Activated CD8-positive, alpha-beta memory T cell treated with anti-CD3 and anti-CD28 coated beads, Interleukin-2, amount 10 ng/mL, durations not matched to agents 7 days and 5 days (primary cell): ENCODE measurements around the gene PLA2G4B. TPM values are rescaled to one million over a fixed set of nuclear protein-coding genes. Genes with fewer than 3 reads are reported as not detected.

ENCODE experiments used
- ATAC-seq: fragments of 150-1000 bp; cut with Tn5 transposase; one replicate; pipeline ENCODE4 v1.10.0; 2021; ENCODE audit warnings: moderate library complexity
- CTCF ChIA-PET: fragments of 350-600 bp; sonication (Branson Sonifier 250); formaldehyde crosslinking; loops from one replicate; lab custom pipeline; 2021; ENCODE audit warnings: antibody characterized with exemption; lab: Charles Lee
- DNase-seq: peaks from one replicate; pipeline ENCODE4 v3.0.0-alpha.2; 2020
- H3K27ac Mint-ChIP-seq: one replicate; pipeline ENCODE4 v1.8.0; 2021; ENCODE audit warnings: mild to moderate bottlenecking, mixed read lengths
- H3K27me3 Mint-ChIP-seq: one replicate; pipeline ENCODE4 v1.8.0; 2021; ENCODE audit warnings: mixed read lengths
- H3K36me3 Mint-ChIP-seq: one replicate; pipeline ENCODE4 v1.8.0; 2021; ENCODE audit warnings: mild to moderate bottlenecking, mixed read lengths
- H3K4me1 Mint-ChIP-seq: one replicate; pipeline ENCODE4 v1.8.0; 2021; ENCODE audit warnings: mixed read lengths
- H3K4me3 Mint-ChIP-seq: one replicate; pipeline ENCODE4 v1.8.0; 2021; ENCODE audit warnings: mild to moderate bottlenecking, moderate library complexity, mixed read lengths
- H3K9me3 Mint-ChIP-seq: one replicate; pipeline ENCODE4 v1.8.0; 2022; ENCODE audit warnings: low read depth, mixed read lengths
- microRNA-seq: library from miRNA; unstranded; fragments of <30 nt; microRNA quantifications from one replicate; pipeline ENCODE4 v1.2.0, GENCODE V29; 2022
- total RNA-seq, 2 experiments: library from RNA; stranded (reverse); gene quantifications; one replicate each; pipeline ENCODE4 v1.2.3, GENCODE V29; 2021

PLA2G4B gene
- total RNA-seq, 2 experiments from 2014 or later, result 2.8 to 7.7 TPM

GRCh38 chr15:41893422-41894250 lies 55.0 kb downstream of the PLA2G4B start, which contains the start of gene SPTBN5:
Gene SPTBN5, minus strand, starts transcription at chr15:41894053. Its CDS starts 556 bp downstream, at chr15:41893497.
- H3K4me1 Mint-ChIP-seq, result peaks cover 37% of the 10 kb centered on the region
- no peak for DNase-seq
- CTCF ChIA-PET, result interaction anchor here (1.1 to 5.2 kb wide), 11 partner anchors 10 to 121 kb away, joined by 3 to 47 read pairs (median 3); partner anchors contain the start of gene MAPKBP1
- H3K9me3 Mint-ChIP-seq, result no peaks in the 10 kb centered on the region
- H3K27ac Mint-ChIP-seq, result peak within 1 kb of the TSS; percentile 96
- H3K4me3 Mint-ChIP-seq, result peak within 1 kb of the TSS; percentile 68
- ATAC-seq, result no peak
- H3K36me3 Mint-ChIP-seq, result peaks cover 2% of the 10 kb centered on the region
- no peaks in the 10 kb centered on the region for H3K27me3 Mint-ChIP-seq

- ATAC-seq, result no peak
- DNase-seq, result no peak
- Mint-ChIP-seq H3K9me3 (no peaks in the 10 kb centered on the region), H3K27me3 (no peaks in the 10 kb centered on the region), H3K4me1 (peaks cover 31% of the 10 kb centered on the region), H3K27ac (peak overlapping the region; percentile 96), H3K36me3 (peaks cover 2% of the 10 kb centered on the region), H3K4me3 (peak overlapping the region; percentile 68)
- CTCF ChIA-PET, result interaction anchor here (0.7 to 5.2 kb wide), 7 partner anchors 9 to 121 kb away, joined by 3 to 47 read pairs (median 6); partner anchors contain the start of gene MAPKBP1
Observed at GRCh38 chr15:41894251-41894790, 55.7 kb downstream of the PLA2G4B start.

- peaks cover 2% of the 10 kb centered on the region for H3K36me3 Mint-ChIP-seq
- no peaks in the 10 kb centered on the region for H3K27me3 Mint-ChIP-seq
- peaks cover 34% of the 10 kb centered on the region for H3K4me1 Mint-ChIP-seq
- no peaks in the 10 kb centered on the region for H3K9me3 Mint-ChIP-seq
- DNase-seq (peak; percentile 96), ATAC-seq (peak; percentile 98)
- H3K4me3 Mint-ChIP-seq, result peak overlapping the region; percentile 68
- peak overlapping the region; percentile 96 for H3K27ac Mint-ChIP-seq
- CTCF ChIA-PET, result interaction anchor here (0.7 to 5.2 kb wide), 10 partner anchors 9 to 122 kb away, joined by 3 to 47 read pairs (median 4); partner anchors contain the start of gene MAPKBP1
Observed at GRCh38 chr15:41894791-41895463, 56.3 kb downstream of the PLA2G4B start.

- H3K27me3 Mint-ChIP-seq, result no peaks in the 10 kb centered on the region
- H3K36me3 Mint-ChIP-seq, result peaks cover 3% of the 10 kb centered on the region
- no peaks in the 10 kb centered on the region for H3K9me3 Mint-ChIP-seq
- no peak for ATAC-seq
- H3K27ac Mint-ChIP-seq, result peak overlapping the region; percentile 96
- peaks cover 38% of the 10 kb centered on the region for H3K4me1 Mint-ChIP-seq
- no peak for DNase-seq
- CTCF ChIA-PET, result interaction anchor here (0.7 to 5.2 kb wide), 9 partner anchors 8 to 122 kb away, joined by 3 to 47 read pairs (median 4); partner anchors contain the start of gene MAPKBP1
- H3K4me3 Mint-ChIP-seq, result peak overlapping the region; percentile 68
Observed at GRCh38 chr15:41895491-41895890, 56.8 kb downstream of the PLA2G4B start.

- H3K27me3 Mint-ChIP-seq, result no peaks in the 10 kb centered on the region
- H3K36me3 Mint-ChIP-seq, result peaks cover 6% of the 10 kb centered on the region
- DNase-seq (no peak), ATAC-seq (no peak)
- H3K4me3 Mint-ChIP-seq, result no peak overlapping the region
- CTCF ChIA-PET, result interaction anchor here (1.0 to 5.2 kb wide), 5 partner anchors 7 to 123 kb away, joined by 3 to 47 read pairs (median 6); partner anchors contain the start of gene MAPKBP1
- no peaks in the 10 kb centered on the region for H3K9me3 Mint-ChIP-seq
- H3K27ac Mint-ChIP-seq, result peak overlapping the region; percentile 17
- peaks cover 41% of the 10 kb centered on the region for H3K4me1 Mint-ChIP-seq
Observed at GRCh38 chr15:41895957-41896356, 57.3 kb downstream of the PLA2G4B start.

GRCh38 chr15:41896566-41896965 lies 57.9 kb downstream of the PLA2G4B start:
- H3K4me1 Mint-ChIP-seq, result peaks cover 41% of the 10 kb centered on the region
- peaks cover 9% of the 10 kb centered on the region for H3K36me3 Mint-ChIP-seq
- DNase-seq (no peak), ATAC-seq (no peak)
- H3K27me3 Mint-ChIP-seq, result no peaks in the 10 kb centered on the region
- H3K4me3 Mint-ChIP-seq, result no peak overlapping the region
- H3K27ac Mint-ChIP-seq, result no peak overlapping the region
- CTCF ChIA-PET, result interaction anchor here (1.5 to 5.2 kb wide), 2 partner anchors 7 to 25 kb away, joined by 4 to 47 read pairs; no protein-coding TSS in a partner anchor
- no peaks in the 10 kb centered on the region for H3K9me3 Mint-ChIP-seq

GRCh38 chr15:41897363-41897799 lies 58.7 kb downstream of the PLA2G4B start:
- Mint-ChIP-seq H3K9me3 (no peaks in the 10 kb centered on the region), H3K27ac (peak overlapping the region; percentile 22), H3K27me3 (no peaks in the 10 kb centered on the region), H3K36me3 (peaks cover 9% of the 10 kb centered on the region), H3K4me3 (no peak overlapping the region), H3K4me1 (peaks cover 39% of the 10 kb centered on the region)
- CTCF ChIA-PET, result interaction anchor here (0.8 to 1.5 kb wide), 2 partner anchors 26 to 123 kb away, joined by 4 to 5 read pairs; partner anchors contain the start of gene MAPKBP1
- DNase-seq (no peak), ATAC-seq (no peak)

Small RNA genes lying within 50 kb of the gene (microRNA-seq; reads per million reads assigned to microRNA genes)
- gene MIR4310, result not detected

Other genes with a start within 250 kb of the PLA2G4B start
- 10 to 100 TPM; 33.5 to 37.5 TPM for gene MGA, start 178.4 kb upstream of the PLA2G4B start, total RNA-seq
- 10 to 100 TPM; 24.7 to 33.1 TPM for gene MAPKBP1, start 64.4 kb upstream of the PLA2G4B start, total RNA-seq
- 10 to 100 TPM; 12.0 to 21.9 TPM for gene JMJD7, start 10.8 kb upstream of the PLA2G4B start, total RNA-seq
- gene SPTBN5, start 55.2 kb downstream of the PLA2G4B start, total RNA-seq, result under 1 TPM; 0.54 to 0.91 TPM
- 10 to 100 TPM; 15.6 to 19.8 TPM for gene EHD4, start 133.7 kb downstream of the PLA2G4B start, total RNA-seq
- gene PLA2G4E, start 182.2 kb downstream of the PLA2G4B start, total RNA-seq, result under 1 TPM in 1 of 2 experiments, not detected in 1; 0.05 TPM